GM18519 (cell line): Measurements from ENCODE around the gene KPNA4.
A peak's percentile ranks its signal among the peaks of the same experiment; 100 is the strongest.
"Not testable (repeated sequence)": the region's sequence is repeated elsewhere in the genome, so short reads cannot be mapped to it uniquely, and the experiment has no call there.

ENCODE experiments used
- ATAC-seq: cut with Tn5 transposase; IDR thresholded peaks from one replicate; pipeline ENCODE4 v1.9.1; 2021; ENCODE audit warnings: mild to moderate bottlenecking, moderate library complexity; ENCODE audit not compliant: unreplicated experiment, low FRiP score

Gene KPNA4

DNA sequence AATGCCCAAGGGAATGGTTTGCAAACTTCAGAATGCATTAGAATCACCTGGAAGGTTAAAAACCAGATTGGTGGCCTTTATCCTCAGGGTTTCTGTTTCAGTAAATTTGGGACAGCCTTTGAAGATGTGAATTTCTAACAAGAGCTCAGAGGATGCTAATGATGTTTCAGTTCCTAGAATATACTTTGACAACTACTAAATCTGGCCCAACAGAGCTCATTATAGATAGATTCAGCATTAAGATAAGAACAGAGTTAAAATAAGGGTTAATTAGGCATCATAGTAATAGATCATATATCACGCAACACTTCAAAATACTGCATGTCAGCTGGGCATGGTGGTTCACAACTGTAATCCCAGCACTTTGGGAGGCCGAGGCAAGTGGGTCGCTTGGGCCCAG is 9.3 kb upstream of the KPNA4 start:
- no peak for ATAC-seq

DNA sequence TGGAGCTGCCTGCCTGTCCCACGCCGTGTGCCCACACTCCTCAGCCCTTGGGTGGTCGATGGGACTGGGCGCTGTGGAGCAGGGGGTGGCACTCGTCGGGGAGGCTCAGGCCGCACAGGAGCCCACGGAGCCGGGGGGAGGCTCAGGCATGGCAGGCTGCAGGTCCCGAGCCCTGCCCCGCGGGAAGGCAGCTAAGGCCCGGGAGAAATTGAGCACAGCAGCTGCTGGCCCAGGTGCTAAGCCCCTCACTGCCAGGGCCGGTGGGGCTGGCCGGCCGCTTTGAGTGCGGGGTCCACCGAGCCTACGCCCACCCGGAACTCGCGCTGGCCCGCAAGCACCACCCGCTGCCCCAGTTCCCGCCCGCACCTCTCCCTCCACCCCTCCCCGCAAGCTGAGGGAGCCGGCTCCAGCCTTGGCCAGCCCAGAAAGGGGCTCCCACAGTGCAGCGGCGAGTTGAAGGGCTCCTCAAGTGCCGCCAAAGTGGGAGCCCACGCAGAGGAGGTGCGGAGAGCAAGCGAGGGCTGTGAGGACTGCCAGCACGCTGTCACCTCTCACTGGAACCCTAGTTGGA is 8.7 kb upstream of the KPNA4 start:
- not testable (repeated sequence) for ATAC-seq

- ATAC-seq, result no peak
These were observed 4.7 kb upstream of the KPNA4 start for GRCh38 chr3:160569894-160570652.

GRCh38 chr3:160568989-160569388 is 3.6 kb upstream of the KPNA4 start:
- ATAC-seq, result no peak

- ATAC-seq, result no peak
These were observed 2.4 kb upstream of the KPNA4 start for GRCh38 chr3:160567774-160568173.

GRCh38 chr3:160566499-160566898 is 1.1 kb upstream of the KPNA4 start:
- ATAC-seq, result no peak

- peak; percentile 25 for ATAC-seq
These were observed 376 bp downstream of the KPNA4 start for GRCh38 chr3:160564949-160565441.

GRCh38 chr3:160564258-160564911 is 986 bp downstream of the KPNA4 start:
- ATAC-seq, result no peak

- ATAC-seq, result no peak
These were observed 2.4 kb downstream of the KPNA4 start for GRCh38 chr3:160562952-160563351.

DNA sequence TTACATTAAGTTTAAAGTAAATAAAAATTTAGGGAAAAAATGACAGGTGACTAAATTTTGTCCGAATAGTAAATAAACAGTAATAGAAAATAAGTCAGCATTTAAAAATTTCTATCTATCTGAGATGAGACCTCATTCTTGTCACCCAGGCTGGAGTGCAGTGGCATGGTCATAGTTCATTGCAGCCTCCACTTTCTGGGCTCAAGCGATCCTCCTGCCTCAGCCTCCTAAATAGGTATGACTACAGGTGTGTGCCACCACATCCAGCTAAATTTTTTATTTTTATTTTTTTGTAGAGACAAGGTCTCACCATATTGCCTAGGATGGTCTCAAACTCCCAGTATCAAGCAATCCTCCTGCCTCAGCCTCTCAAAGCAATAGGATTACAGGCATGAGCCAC is 7.8 kb downstream of the KPNA4 start:
- ATAC-seq, result no peak

DNA sequence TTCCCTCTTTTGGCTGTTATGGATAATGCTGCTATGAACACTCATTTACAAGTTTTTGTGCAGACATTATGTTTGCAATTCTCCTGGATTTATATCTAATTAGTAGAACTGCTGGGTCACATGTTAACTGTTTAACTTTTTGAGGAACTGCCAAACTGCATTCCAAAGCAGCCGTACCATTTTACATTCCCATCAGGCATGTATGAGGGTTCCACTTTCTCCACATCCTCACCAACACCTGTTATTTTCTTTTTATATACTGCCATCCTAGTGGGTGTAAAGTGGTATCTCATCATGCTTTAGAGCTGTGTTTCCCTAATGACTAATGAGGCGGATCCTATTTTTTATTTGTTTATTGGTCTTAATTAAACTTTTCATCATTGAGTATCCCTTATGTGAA is 9.2 kb downstream of the KPNA4 start:
- no peak for ATAC-seq

DNA sequence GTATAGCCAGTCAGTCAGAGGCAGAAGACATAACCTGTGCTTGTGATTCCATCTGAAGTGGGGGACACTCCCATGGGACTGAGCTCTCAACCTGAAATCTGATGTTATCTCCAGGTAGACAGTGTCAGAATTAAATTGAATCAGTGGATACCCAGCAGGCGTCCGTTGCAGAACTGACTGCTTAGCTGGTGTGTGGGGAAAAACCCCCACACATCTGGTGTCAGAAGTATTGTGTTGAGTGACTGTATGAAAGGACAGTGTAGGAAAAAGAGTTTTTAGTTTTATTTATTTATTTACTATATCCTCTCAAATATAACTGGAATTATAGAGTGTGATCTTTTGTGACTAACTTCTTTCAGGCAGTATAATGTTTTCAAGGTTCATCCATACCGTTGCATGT is 10.4 kb downstream of the KPNA4 start:
- ATAC-seq, result no peak

GRCh38 chr3:160553827-160554226 is 11.5 kb downstream of the KPNA4 start:
- ATAC-seq, result no peak

- ATAC-seq, result no peak
These were observed 18.6 kb downstream of the KPNA4 start for GRCh38 chr3:160546727-160547126.

DNA sequence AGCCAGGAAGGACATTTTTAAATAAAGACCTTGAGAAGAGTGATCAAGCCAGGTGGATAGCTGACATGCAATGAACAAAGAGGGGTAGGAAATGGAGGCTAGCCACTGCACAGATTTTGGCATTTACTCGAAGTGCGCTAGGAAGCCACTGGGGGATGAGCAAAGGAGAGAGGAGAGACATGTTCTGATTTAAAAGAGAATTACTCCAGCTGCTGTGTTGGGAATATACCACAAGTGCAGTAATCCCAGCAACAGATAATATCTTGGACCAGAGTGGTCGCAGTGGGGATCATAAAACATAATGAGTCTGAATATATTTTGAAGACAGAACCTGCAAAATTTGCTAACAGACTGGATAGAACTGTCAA is 19.9 kb downstream of the KPNA4 start:
- ATAC-seq, result no peak

- ATAC-seq, result no peak
These were observed 20.4 kb downstream of the KPNA4 start for GRCh38 chr3:160544844-160545503.

DNA sequence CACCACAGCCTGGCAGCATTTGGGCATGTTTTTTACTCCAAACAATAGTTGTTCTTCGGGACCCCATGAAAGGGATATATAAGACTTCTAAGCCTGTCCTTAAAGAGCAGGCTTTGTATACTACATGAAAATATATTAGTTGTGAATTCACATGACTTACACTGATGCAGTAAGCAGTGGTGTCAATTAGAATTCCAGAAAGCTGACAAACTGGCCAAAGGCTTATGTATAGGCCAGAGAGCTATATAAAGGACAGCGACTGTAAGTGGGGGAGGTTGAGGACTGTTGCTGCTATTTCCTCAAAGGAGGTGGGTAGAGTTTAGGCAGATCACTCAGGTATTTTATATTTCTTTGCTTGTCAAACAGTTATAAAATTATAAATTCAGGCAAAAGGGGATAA is 24.8 kb downstream of the KPNA4 start:
- ATAC-seq, result no peak

DNA sequence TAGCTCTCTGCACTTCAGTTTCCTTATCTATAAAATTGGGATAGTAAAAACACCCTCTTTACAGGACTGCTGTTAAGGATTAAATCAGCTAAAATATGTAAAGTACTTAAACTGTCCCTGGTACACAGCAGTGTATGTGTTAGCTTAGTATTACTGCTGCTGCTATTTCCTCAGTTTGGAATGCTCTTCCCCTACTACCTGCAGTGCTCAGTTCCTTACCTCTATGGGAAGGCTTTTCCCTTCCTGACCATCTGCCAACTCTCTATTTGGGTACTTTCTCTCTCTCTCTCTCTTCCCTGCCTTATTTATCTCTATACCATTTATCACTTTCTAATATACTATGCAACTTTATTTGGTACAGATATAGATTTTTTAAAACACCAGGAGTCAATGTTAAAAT is 26.5 kb downstream of the KPNA4 start:
- ATAC-seq, result no peak

GRCh38 chr3:160537729-160538128 is 27.6 kb downstream of the KPNA4 start:
- no peak for ATAC-seq

DNA sequence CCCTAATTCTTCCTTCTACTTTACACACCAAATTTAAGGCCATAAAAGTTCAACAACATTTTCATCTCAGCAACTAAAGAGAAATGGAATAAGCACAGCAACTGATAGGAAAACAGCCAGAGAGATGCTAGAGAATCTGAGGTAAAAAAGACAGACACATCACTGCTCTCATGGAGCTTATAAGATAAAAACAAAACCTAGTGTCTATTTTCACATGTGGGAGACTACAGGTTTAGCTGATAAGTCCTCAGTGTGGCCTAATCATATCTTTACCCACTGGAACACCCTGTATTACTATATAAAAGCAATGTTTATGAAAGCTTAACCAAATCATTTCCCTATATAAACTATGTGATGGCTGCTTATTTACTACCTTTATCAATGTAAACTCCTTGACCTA is 33.0 kb downstream of the KPNA4 start:
- ATAC-seq, result no peak

GRCh38 chr3:160531311-160531710 is 34.1 kb downstream of the KPNA4 start:
- no peak for ATAC-seq
